Activated CD8-positive, alpha-beta memory T cell treated with anti-CD3 and anti-CD28 coated beads, Interleukin-2, amount 50 U/mL, for 4 hours (primary cell): ENCODE results near the gene HNRNPAB.
A peak's percentile ranks its signal among the peaks of the same experiment; 100 is the strongest.
"Not testable (repeated sequence)": the region's sequence is repeated elsewhere in the genome, so short reads cannot be mapped to it uniquely, and the experiment has no call there.

ENCODE experiments used
- DNase-seq: peaks from one replicate; pipeline ENCODE4 v3.0.0-alpha.2; 2020

The HNRNPAB gene

DNA sequence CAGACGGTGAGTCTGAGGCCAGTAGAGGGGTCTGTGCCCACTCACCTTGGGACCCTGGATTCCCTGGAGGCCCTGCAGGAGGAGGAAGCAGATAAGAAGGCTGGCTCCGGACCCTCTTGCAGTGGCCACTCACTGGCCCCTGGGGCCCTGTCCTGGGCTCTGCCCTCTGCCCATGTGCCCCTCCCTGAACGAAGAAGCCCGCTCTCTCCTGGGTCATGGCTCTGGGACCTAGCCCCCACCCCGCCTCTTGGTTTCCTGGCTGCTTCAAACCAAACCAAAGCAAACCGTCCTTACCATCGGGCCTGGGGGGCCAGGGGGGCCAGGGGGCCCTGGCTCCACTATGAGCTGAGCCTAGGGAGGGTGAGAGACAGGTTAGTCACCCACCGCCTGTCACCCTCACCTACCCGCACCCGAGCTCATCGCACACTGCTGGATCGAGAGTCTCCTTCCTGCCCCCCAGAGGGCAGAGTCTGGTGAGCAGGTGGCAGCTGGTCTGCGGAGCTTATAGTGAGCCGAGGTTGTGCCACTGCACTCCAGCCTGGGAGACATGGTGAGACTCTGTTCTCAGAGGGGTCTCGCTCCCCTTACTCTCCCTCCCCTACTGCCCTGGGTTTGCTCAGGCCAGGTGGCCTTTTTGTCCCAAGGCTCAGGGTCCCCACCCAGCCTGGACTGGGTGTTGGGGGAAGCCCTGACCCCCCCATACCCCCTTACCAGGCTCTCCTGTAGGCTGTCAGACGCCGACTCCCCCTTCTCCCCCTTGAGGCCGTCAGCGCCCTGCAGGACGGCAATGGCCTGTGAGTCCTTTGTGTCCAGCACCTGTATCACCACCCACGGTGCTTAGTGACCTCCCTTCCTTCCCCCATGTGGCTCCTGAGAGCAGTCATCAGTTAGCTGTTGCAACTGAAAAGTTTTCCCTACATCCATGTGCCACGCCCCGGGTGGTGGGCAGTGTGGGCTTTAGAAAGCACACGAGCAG lies 43.4 kb downstream of the HNRNPAB start:
- DNase-seq, result peak; percentile 51

DNA sequence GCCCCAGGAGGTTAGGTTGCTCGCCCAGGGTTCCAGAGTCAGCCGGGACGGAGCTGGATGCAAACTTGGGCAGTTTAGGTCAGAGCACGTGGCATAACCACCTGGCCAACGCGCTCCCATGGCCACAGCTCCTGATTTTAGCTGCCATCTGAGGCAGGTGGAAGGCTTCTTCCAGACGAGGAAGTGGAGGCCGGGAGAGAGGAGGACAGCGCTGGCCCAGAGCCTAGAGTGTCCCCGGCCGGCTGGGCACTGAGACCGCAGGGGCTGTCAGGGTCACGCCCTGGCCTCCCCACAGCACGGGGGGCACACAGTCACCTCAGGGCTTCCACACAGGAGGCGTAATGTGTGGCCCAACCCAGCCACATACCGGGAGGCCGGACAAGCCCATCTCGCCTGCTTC lies 44.4 kb downstream of the HNRNPAB start:
- no peak for DNase-seq

DNA sequence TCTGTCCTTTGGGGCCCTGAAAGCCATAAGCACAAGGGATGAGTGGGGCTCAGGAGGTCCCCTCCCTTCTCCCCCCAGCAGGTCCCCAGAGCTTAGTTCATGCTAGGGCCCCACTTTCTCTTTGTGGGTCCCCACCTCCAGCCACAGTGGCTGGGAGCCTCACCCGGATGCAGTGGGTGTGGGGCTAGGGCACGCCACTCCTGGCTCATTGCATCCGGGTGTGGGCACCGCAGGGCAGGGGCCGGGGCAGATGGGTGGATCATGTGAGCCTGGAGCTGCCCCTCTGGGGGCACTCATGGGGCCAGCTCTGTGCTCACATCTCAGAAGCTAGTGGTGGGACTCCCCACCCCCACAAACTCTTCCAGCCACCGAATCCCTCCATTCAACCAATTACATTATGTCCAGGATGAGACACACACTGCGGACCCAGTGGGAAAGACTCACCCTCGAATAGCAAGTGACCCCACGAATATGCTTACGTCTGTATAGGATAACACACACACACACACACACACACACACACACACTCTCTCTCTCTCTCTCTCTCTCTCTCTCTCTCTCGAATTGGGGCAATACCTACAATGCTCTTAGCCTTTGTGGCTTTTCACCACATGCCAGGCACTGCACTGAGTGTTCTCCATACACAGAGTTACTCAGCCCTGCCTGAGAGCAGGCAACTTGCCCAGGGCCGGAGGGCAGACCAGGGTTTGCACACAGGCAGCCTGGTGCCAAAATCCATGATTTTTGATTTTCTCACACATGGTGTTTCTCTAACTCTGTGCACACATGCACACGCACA lies 45.1 kb downstream of the HNRNPAB start:
- DNase-seq, result peak; percentile 44

DNA sequence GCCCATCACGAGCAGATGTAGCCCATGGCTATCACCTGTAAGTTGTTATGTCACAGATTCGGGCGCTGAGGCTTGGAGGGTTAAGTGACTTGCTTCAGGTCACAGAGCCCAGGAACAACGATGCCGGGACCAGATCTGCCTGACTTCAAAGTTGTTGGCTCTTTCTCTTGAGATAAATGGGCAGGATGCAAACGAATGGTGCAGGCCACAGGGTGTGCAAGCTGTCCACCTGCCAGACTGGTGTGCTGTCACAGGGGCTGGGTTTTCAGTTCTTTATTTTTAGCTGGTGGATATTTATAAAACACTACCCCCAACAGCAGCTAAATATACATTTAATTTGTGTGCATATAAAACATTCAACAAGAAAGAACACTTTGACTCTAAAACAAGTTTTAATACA lies 45.9 kb downstream of the HNRNPAB start:
- no peak for DNase-seq

DNA sequence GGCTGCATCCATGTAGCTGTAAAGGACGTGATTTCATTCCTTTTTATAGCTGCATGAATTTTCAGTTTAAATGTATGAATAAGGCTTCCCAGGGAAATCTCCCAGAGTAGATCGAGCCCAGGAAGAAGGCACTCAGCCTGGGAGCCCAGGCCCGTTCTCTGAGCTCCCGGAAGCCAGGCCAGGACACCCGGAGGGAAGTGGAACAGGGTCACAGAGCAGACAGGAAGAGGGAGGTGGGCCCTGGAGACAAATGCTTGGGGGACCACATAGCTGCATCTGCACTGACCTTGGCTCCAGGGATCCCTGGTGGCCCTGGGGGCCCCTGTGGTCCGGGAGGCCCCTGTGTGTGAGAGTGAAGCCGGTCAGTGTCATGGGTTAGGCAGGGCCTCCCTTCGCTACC lies 47.9 kb downstream of the HNRNPAB start:
- no peak for DNase-seq

DNA sequence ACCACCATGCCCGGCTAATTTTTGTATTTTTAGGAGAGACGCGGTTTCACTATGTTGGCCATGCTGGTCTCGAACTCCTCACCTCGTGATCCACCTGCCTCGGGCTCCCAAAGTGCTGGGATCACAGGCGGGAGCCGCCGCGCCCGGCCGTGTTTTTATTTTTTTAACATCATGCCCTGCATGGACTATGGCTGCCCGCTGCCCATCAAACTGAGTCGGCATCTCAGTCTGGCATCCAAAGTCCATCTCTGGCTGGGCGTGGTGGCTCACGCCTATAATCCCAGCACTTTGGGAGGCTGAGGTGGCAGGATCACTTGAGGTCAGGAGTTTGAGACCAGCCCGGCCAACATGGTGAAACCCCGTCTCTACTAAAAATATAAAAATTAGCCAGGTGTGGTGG lies 49.3 kb downstream of the HNRNPAB start:
- not testable (repeated sequence) for DNase-seq

DNA sequence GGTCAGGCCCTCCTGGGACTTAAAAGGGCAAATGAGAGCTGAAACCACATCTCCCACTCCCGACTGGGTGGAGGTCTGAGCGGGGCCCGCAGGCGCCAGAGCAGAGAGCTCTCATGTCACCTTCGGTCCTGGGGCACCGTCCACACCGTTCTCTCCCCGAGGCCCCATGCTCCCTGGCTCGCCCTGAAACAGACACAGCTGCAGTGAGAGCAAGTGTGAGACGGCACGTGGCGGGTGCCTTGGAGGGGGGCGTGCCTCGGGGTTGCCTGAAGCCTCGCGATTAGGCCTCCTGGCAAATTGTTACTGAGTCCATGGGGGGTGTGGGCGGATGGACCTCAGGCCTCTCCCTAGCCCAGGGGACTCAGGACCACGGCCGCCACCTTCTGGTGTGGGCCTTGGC lies 52.4 kb downstream of the HNRNPAB start:
- DNase-seq, result no peak

DNA sequence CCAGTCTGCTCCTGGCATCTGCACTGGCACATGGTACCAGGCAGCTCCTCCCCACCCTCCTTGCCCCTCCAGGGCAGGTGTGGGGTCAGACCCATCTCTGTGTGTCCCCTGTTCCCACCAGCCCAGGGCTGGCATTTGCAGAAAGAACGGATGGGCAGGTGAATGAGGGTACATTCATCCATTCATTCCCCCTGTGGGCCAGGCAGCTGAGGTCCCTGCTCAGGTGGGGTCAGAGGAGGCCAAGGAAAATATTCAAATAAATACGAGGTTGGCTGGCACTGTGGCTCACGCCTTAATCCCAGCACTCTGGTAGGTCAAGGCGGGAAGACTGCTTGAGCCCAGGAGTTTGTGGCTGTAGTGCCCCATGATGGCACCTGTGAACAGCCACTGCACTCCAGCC lies 53.3 kb downstream of the HNRNPAB start:
- no peak for DNase-seq

DNA sequence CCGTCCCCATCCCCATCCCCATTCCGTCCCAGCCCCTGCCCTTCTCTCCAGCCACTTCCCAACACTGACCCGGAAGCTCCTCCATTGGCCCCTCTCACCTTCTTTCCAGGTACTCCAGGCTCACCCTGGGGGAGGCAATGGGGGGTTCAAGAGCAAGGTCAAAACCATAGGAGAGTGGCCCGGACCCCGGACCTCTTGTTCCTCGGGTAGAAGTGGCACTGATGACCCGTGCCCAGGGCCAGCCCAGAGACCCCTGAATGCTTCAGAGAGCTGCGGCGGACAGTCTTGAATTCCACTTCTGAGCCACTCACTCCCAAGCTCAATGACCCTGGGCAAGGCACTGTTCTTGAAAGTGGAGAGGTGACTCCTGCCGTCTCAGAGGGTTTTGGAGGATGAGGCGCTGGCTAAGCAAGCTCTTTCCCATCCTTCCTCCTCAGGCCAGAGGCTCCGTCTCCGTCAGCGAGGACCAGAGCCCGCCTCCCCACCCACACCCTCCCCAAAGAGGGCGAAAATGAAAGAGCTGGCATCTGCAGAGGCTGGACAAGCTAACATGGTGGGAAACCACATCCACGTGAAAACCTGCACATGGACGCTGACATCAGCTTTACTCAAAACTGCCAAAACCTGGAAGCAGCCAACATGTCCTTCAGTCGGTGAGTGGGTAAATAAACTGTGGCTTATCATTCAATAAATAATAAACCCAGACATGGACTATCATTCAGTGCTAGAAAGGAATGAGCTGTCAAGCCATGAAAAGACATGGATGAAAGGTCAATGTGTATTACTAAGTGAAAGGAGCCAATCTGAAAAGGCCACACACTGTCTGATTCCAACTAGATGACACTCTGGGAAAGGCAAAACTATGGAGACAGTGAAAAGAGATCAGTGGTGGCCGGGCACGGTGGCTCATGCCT lies 55.5 kb downstream of the HNRNPAB start:
- DNase-seq, result no peak
